GM23248 (cell line): Measurements from ENCODE around the gene TFEB.
"Not testable (repeated sequence)": the region's sequence is repeated elsewhere in the genome, so short reads cannot be mapped to it uniquely, and the experiment has no call there.

Source experiments
- EZH2 ChIP-seq: fragments of 200-600 bp; sonication (generic); IDR thresholded peaks from 2 replicates; pipeline ENCODE4 v1.6.1; 2018; ENCODE audit warnings: antibody characterized with exemption, mild to moderate bottlenecking; ENCODE audit not compliant: insufficient read depth, poor library complexity, severe bottlenecking
- EZH2phosphoT487 ChIP-seq: fragments of 200-600 bp; sonication (generic); IDR thresholded peaks from 2 replicates; pipeline ENCODE4 v1.6.1; 2018; ENCODE audit warnings: antibody characterized with exemption, moderate library complexity, mild to moderate bottlenecking, low read depth; ENCODE audit not compliant: insufficient read depth

DNA sequence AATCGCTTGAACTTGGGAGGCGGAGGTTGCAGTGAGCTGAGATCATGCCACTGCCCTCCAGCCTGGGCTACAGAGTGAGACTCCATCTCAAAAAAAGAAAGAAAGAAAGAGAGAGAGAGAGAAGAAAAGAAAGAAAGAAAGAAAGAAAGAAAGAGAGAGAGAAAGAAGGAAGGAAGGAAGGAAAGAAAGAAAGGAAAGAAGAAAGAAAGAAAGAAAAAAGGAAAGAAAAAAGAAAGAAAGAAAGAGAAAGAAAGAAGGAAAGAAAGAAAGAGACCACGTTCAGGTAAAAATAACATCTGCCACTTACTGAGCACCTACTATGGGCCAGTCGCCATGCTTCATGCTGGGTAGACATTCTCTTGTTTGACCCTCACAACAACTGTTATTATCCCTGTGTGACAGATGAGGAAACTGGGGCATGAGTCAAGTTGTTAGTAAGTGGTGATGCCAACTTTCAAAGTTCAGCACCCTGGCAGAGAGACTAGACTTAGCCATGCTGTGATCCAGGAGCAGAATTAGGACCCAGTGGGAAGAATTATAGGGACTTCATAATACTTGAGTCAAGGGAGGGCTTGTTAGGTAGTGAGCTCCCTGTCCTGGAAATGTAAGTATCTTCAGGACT is 30.7 kb upstream of the TFEB start:
- TF ChIP-seq EZH2, EZH2phosphoT487: not testable (repeated sequence)
